Medulla oblongata (tissue), 1 donor: ENCODE measurements around the gene GPRIN3.

Experiments used
- DNase-seq: peaks from one replicate; pipeline ENCODE4 v3.0.0-alpha.2; 2015; ENCODE audit errors: extremely low spot score

Gene GPRIN3

GRCh38 chr4:89307446-89308160, at the start of gene GPRIN3:
Gene GPRIN3, minus strand, starts transcription at chr4:89307800. Its CDS starts 57,690 bp downstream, at chr4:89250110.
- DNase-seq = peak; percentile 54

GRCh38 chr4:89357340-89357739, 49.7 kb upstream of the GPRIN3 start:
- DNase-seq = no peak

GRCh38 chr4:89356086-89356485, 48.5 kb upstream of the GPRIN3 start:
- no peak for DNase-seq

- no peak for DNase-seq
These were observed 45.9 kb upstream of the GPRIN3 start for GRCh38 chr4:89353514-89353913.

GRCh38 chr4:89352541-89352940, 44.9 kb upstream of the GPRIN3 start:
- DNase-seq = no peak

DNA sequence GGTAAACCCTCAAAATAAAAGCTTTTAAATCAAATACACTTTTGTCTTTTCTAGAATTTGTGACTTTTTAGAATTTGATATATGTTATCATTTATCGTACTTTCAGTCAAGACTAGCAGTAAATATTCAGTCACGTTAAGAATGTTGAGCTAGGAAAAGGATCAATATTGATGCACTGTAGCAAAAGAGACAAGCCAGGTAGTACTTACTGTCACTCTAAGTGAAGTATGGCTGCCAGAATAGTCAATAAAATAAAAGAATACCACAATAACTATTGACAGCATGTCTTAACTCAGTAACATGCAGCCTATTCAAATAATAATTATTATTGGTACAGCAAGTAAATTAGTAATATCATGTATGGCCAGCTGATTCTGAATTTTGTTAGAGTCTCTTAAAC, 43.6 kb upstream of the GPRIN3 start:
- no peak for DNase-seq

DNA sequence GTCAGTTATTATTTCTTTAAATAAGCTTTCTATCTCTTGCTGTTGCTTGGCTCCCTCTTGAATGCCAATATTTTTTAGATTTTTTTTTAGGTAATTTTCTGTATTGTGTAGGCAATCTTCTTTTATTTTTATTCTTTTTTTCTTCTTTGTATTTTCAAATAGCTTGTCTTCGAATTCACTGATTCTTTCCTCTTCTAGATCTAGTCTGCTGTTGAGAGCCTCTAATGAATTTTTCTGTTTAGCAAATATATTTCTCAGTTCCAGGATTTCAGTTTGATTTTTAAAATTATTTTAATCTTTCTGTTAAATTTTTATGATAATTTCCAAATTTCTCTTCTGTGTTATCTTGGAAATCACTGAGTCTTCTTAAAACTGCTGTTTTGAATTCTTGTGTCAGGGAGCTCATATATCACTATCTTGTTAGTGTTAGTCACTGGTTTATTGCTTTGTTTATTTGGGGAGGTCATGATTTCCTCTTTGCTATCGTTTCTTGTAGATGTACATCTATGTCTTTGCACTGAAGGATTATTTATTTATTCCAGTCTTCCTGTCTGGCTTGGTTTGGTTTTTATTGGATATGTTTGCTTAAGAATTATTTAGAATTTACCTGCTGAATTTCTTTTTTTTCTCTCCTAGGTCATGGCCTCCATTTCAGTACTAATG, 39.9 kb upstream of the GPRIN3 start:
- no peak for DNase-seq

- DNase-seq = no peak
These were observed 37.0 kb upstream of the GPRIN3 start for GRCh38 chr4:89344571-89344970.

DNA sequence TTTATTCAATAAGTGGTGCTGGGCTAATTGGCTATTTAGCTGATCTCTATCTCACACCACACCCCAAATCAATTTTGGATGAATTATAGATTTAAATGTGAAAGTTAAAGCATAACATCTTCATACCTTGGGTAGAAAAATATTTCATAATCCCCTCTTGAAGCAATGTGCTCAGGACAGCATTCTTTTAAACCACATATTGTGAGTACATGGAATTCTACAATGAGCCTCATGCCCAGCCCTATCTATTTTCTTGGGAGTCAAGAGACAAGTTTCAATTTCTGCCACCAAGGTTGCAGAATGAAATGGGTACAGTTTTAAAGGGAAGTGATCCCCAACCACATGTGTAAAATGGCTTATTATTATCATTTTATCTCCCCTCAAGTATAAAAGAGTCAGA, 30.6 kb upstream of the GPRIN3 start:
- DNase-seq = no peak

DNA sequence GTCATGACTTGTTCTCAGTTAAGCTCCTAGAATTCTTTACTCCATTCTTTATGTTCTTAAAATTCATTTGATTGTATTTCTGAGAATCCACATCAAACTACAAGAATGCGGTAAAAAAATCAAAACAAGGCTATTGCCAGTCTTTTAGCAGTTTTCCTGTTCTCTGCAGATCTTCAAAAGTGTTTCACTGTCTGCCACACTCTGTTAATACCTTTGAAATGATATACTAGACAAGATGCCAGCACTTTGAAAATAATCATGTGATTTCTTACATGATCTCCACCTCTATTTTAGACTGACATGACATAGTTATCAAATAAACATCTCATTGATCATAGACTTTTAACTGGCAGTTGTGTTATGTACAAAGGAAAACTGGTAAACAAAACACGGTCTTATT, 30.1 kb upstream of the GPRIN3 start:
- DNase-seq = no peak

DNA sequence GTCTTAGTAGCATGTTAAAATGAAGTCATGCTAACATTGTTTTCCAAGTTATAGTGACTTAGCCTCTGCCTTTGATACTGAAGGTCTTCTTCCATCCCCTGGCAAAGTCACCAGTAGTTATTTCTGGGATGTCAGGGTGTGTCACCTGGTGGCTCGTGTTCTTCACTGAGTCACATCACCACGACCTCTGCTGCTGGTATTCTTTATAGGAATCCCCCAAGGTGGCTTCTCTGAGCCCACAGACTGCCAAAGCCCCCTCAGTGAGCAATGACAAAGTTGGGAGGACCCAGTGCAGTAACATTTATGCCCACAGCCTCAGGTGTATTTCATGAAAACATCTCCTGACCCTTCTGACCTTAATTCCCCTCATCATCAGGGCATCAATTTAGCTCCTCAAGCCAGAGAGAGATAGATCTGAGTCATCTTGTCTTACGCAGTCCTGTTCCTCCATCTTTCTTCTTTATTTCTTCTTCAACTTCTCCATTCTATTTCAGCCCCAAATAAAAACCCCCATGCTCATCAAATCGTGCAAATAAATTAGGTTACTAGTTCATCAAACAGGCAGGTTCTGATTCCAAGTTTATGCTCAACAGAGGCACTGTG, 29.3 kb upstream of the GPRIN3 start:
- no peak for DNase-seq

GRCh38 chr4:89334830-89335229, 27.2 kb upstream of the GPRIN3 start:
- DNase-seq = no peak

DNA sequence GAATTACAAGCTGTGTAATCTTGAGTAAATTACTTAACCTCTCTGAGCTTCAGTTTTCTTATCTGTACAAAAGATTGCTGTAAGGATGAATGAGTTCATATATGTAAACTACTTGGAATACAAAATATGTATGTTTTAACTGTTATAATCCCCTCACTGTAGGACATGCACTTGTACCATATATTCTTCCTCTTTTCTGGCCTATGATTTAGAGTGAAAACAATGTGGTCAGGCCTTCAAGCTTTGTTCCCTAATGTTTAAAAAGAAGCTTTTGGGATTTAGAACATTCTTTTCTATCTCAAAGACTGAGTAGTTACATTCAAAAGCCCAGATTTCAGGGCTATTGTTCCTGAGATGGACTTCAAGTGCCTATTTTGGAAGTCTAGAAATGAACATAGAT, 26.7 kb upstream of the GPRIN3 start:
- DNase-seq = peak; percentile 53

GRCh38 chr4:89331686-89332544, 24.3 kb upstream of the GPRIN3 start:
- DNase-seq = peak; percentile 66

DNA sequence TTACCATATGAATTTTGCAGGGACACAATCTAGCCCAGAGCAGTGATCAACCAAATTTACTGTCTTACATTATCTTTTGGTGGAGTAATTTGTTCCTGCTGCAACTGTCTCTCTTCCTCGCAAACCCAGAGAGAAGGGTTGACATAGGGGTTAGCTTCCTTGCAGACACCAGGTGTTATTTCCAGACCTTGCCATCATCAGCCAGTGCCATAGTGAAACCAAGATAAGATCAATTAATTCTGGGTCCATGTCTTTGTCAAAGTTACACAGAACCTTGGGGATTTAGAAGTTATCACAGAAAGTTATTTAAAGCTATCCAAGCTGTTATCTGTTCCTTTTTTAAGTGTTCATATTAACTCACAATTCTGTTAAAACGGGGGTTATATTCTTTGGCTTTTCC, 23.6 kb upstream of the GPRIN3 start:
- DNase-seq = no peak

DNA sequence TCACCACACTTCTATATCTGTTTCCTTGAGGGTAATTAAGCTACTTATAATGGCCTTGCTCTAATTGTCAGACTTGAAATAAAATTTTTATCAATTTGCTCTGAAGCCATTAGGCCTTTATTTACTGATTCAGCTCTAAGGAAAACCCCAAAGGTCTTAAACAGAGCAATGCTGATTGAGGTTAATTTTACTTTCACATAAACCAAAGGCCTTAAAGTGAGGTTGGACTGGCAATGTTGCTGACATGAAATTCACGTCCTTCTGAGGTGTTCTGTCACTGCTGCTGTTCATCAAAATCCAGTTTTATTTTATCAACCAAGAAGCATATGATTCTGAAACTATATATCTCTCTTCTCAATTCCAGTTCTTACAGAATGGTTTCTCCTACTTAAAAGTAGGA, 21.7 kb upstream of the GPRIN3 start:
- no peak for DNase-seq

- DNase-seq = peak; percentile 84
These were observed 17.1 kb upstream of the GPRIN3 start for GRCh38 chr4:89324671-89325070.

GRCh38 chr4:89322671-89323070, 15.1 kb upstream of the GPRIN3 start:
- no peak for DNase-seq

DNA sequence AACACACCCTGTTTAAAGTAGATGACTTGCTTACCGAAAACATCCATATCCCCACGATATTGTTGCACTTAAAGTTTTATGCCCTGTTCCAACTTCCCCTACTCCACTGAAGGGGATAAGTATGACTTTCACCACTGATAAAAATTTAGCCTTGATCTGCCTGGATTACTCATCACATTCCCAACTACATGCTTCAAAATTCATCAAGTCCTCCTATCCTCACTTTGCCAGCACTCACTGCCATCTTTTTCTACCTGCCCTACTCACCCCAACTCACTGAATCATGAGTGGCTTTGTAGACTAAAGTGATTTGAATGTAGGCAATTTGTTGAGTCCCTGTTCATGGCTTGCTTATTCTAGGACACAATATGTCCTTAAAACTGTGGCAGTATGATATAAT, 12.2 kb upstream of the GPRIN3 start:
- no peak for DNase-seq

DNA sequence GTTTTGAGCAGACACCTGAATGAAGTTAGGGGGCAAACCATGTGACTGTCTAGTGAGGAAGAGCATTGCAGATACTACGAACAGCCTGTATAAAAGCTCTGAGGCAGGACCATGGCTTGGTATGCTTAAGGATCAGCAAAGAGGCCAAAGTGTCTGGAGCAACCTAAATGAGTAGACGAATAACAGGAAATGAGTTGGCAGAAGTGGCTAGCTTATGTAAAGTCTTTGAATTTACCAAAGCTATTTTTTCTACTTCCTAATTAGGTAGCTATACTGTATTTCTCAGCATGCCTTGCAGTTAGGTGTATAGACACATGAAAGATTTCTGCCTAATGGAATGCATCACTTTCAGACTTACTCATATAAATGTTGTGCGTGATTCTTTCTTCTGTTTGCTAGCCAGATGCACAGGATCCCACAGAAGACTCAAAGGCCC, 9.3 kb upstream of the GPRIN3 start:
- no peak for DNase-seq

- DNase-seq = no peak
These were observed 8.6 kb upstream of the GPRIN3 start for GRCh38 chr4:89316211-89316610.

- no peak for DNase-seq
These were observed 6.7 kb upstream of the GPRIN3 start for GRCh38 chr4:89314291-89314690.
